Neural cell (in vitro differentiated cells): ENCODE measurements around the gene NINJ1. TPM values are rescaled to one million over a fixed set of nuclear protein-coding genes. Genes with fewer than 3 reads are reported as not detected.

Source experiments
- H2AFZ ChIP-seq: fragments of 200-600, 300-800 bp; sonication (generic), shearing (Covaris generic); 2 replicates; pipeline ENCODE4 v1.6.0; 2014; ENCODE audit warnings: low read depth, mild to moderate bottlenecking, antibody characterized with exemption, low read length, moderate library complexity
- H3F3A ChIP-seq: fragments of 200-600 bp; shearing (Covaris generic); 2 replicates; pipeline ENCODE4 v1.6.1; 2016; ENCODE audit warnings: mild to moderate bottlenecking, moderate library complexity, mixed read lengths, antibody characterized with exemption, low read length; ENCODE audit not compliant: insufficient read depth, poor library complexity, severe bottlenecking
- H3K27ac ChIP-seq: fragments of 200-600, 300-800 bp; sonication (generic), shearing (Covaris generic); 2 replicates; pipeline ENCODE4 v1.5.1; 2014; ENCODE audit warnings: mild to moderate bottlenecking, low read length, moderate library complexity
- H3K27me3 ChIP-seq: fragments of 300-800, 200-600 bp; sonication (generic), shearing (Covaris generic); 2 replicates; pipeline ENCODE4 v1.6.0; 2014; ENCODE audit warnings: mild to moderate bottlenecking, low read depth, low read length, moderate library complexity; ENCODE audit not compliant: insufficient read depth
- H3K36me3 ChIP-seq: fragments of 300-800, 200-600 bp; sonication (generic), shearing (Covaris generic); 2 replicates; pipeline ENCODE4 v1.5.1; 2014; ENCODE audit warnings: mild to moderate bottlenecking, antibody characterized with exemption, low read length, moderate library complexity; ENCODE audit not compliant: insufficient read depth
- H3K4me2 ChIP-seq: fragments of 300-800, 200-600 bp; sonication (generic), shearing (Covaris generic); 2 replicates; pipeline ENCODE4 v1.6.0; 2014; ENCODE audit warnings: mild to moderate bottlenecking, low read length
- H3K4me3 ChIP-seq: fragments of 300-800, 200-600 bp; sonication (generic), shearing (Covaris generic); 2 replicates; pipeline ENCODE4 v1.5.1; 2014; ENCODE audit warnings: mild to moderate bottlenecking, low read length, moderate library complexity
- H3K79me2 ChIP-seq: fragments of 200-600 bp; shearing (Covaris generic); replicated peaks from 2 replicates; pipeline ENCODE4 v1.6.0; 2014; ENCODE audit warnings: mild to moderate bottlenecking, low read length, moderate library complexity; ENCODE audit not compliant: insufficient read depth
- H3K9ac ChIP-seq: fragments of 300-800, 200-600 bp; sonication (generic), shearing (Covaris generic); 2 replicates; pipeline ENCODE4 v1.6.1; 2016; ENCODE audit warnings: mild to moderate bottlenecking, low read length, mixed read lengths
- H3K9me2 ChIP-seq: fragments of 200-600 bp; shearing (Covaris generic); 2 replicates; pipeline ENCODE4 v1.6.1; 2016; ENCODE audit warnings: mild to moderate bottlenecking, low read length, mixed read lengths; ENCODE audit not compliant: insufficient read depth
- H3K9me3 ChIP-seq: fragments of 200-600, 300-800 bp; sonication (generic), shearing (Covaris generic); 2 replicates; pipeline ENCODE4 v1.6.1; 2016; ENCODE audit warnings: mild to moderate bottlenecking, mixed run types, low read length, moderate library complexity, mixed read lengths
- H4K20me1 ChIP-seq: fragments of 200-600 bp; shearing (Covaris generic); 2 replicates; pipeline ENCODE4 v1.6.1; 2016; ENCODE audit warnings: mild to moderate bottlenecking, mixed run types; ENCODE audit not compliant: insufficient read depth
- EP300 ChIP-seq: fragments of 450-650 bp; conservative IDR thresholded peaks from 2 replicates; pipeline ENCODE4 v1.6.1; 2014; ENCODE audit warnings: antibody characterized with exemption, mild to moderate bottlenecking, moderate library complexity; ENCODE audit not compliant: poor library complexity, severe bottlenecking
- EZH2 ChIP-seq: fragments of 200-600, 300-800 bp; shearing (Covaris generic), sonication (generic); IDR thresholded peaks from 2 replicates; pipeline ENCODE4 v1.6.1; 2014; ENCODE audit warnings: antibody characterized with exemption, low read length, borderline replicate concordance, mild to moderate bottlenecking; ENCODE audit not compliant: insufficient read depth, poor library complexity, severe bottlenecking
- MXI1 ChIP-seq: fragments of 450-650 bp; conservative IDR thresholded peaks from 2 replicates; pipeline ENCODE4 v1.6.1; 2014; ENCODE audit warnings: antibody characterized with exemption, mild to moderate bottlenecking; ENCODE audit not compliant: poor library complexity, severe bottlenecking
- POLR2AphosphoS5 ChIP-seq: IDR thresholded peaks from 2 replicates; pipeline ENCODE4 v1.6.1; 2012
- RAD21 ChIP-seq: fragments of 450-650 bp; conservative IDR thresholded peaks from 2 replicates; pipeline ENCODE4 v1.6.1; 2014; ENCODE audit warnings: antibody characterized with exemption, mild to moderate bottlenecking, moderate library complexity
- SMC3 ChIP-seq: fragments of 450-650 bp; conservative IDR thresholded peaks from 2 replicates; pipeline ENCODE4 v1.6.1; 2014; ENCODE audit warnings: antibody characterized with exemption, mild to moderate bottlenecking, moderate library complexity; ENCODE audit not compliant: poor library complexity
- TAF1 ChIP-seq: IDR thresholded peaks from 2 replicates; pipeline ENCODE4 v1.6.1; 2012; ENCODE audit warnings: low read depth
- polyA plus RNA-seq: library from polyadenylated mRNA; depleted of rRNA; stranded (reverse); fragments of >200 nt; gene quantifications from 2 replicates; pipeline ENCODE4 v1.2.3, GENCODE V29; 2014
- TF ChIP-seq, protein P1 (sequence below): fragments of 450-650 bp; IDR thresholded peaks from 2 replicates; pipeline ENCODE4 v1.5.1; 2014; ENCODE audit warnings: antibody characterized with exemption, mild to moderate bottlenecking, moderate library complexity; ENCODE audit not compliant: poor library complexity, severe bottlenecking
- TF ChIP-seq, protein P2 (sequence below): IDR thresholded peaks from 2 replicates; pipeline ENCODE4 v1.6.1; 2012; ENCODE audit warnings: borderline replicate concordance

Gene NINJ1
- polyA plus RNA-seq, 1 donor from 2014 or later: 2.7 TPM

DNA sequence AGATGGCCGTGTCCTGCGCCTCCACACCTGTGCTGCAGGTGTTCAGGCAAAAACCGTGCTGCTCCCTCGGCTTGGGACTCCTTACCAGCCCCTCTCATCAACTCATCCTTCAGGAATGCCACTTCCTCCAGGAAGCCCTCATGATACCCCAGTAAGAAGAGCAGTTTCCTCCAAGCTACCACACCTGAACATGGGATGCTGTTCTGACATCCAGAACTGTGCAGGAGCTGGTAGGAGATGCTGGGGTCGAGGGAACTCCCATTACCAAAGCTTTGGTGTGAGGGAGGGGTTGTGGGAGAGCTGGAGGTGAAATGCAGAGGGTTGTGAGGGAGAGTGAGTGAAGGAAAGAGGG is 19.1 kb downstream of the NINJ1 start (continued):
- TF ChIP-seq, protein P1, sequence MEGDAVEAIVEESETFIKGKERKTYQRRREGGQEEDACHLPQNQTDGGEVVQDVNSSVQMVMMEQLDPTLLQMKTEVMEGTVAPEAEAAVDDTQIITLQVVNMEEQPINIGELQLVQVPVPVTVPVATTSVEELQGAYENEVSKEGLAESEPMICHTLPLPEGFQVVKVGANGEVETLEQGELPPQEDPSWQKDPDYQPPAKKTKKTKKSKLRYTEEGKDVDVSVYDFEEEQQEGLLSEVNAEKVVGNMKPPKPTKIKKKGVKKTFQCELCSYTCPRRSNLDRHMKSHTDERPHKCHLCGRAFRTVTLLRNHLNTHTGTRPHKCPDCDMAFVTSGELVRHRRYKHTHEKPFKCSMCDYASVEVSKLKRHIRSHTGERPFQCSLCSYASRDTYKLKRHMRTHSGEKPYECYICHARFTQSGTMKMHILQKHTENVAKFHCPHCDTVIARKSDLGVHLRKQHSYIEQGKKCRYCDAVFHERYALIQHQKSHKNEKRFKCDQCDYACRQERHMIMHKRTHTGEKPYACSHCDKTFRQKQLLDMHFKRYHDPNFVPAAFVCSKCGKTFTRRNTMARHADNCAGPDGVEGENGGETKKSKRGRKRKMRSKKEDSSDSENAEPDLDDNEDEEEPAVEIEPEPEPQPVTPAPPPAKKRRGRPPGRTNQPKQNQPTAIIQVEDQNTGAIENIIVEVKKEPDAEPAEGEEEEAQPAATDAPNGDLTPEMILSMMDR: no peak

GRCh38 chr9:93114169-93114983 is 19.7 kb downstream of the NINJ1 start:
- no peaks in the 10 kb centered on the region for H3K9me2 ChIP-seq
- H2AFZ ChIP-seq: no peak overlapping the region
- H4K20me1 ChIP-seq: no peaks in the 10 kb centered on the region
- TF ChIP-seq EP300 (no peak), SMC3 (no peak), MXI1 (no peak), RAD21 (no peak), EZH2 (no peak), POLR2AphosphoS5 (no peak), TAF1 (no peak)
- TF ChIP-seq, protein P2, sequence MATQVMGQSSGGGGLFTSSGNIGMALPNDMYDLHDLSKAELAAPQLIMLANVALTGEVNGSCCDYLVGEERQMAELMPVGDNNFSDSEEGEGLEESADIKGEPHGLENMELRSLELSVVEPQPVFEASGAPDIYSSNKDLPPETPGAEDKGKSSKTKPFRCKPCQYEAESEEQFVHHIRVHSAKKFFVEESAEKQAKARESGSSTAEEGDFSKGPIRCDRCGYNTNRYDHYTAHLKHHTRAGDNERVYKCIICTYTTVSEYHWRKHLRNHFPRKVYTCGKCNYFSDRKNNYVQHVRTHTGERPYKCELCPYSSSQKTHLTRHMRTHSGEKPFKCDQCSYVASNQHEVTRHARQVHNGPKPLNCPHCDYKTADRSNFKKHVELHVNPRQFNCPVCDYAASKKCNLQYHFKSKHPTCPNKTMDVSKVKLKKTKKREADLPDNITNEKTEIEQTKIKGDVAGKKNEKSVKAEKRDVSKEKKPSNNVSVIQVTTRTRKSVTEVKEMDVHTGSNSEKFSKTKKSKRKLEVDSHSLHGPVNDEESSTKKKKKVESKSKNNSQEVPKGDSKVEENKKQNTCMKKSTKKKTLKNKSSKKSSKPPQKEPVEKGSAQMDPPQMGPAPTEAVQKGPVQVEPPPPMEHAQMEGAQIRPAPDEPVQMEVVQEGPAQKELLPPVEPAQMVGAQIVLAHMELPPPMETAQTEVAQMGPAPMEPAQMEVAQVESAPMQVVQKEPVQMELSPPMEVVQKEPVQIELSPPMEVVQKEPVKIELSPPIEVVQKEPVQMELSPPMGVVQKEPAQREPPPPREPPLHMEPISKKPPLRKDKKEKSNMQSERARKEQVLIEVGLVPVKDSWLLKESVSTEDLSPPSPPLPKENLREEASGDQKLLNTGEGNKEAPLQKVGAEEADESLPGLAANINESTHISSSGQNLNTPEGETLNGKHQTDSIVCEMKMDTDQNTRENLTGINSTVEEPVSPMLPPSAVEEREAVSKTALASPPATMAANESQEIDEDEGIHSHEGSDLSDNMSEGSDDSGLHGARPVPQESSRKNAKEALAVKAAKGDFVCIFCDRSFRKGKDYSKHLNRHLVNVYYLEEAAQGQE: no peak
- TF ChIP-seq, protein P1: no peak
- no peaks in the 10 kb centered on the region for H3F3A ChIP-seq
- H3K27ac ChIP-seq: no peak overlapping the region
- no peaks in the 10 kb centered on the region for H3K27me3 ChIP-seq
- H3K4me2 ChIP-seq: no peak overlapping the region
- no peaks in the 10 kb centered on the region for H3K36me3 ChIP-seq
- H3K4me3 ChIP-seq: no peak overlapping the region
- H3K79me2 ChIP-seq: no peaks in the 10 kb centered on the region
- no peak overlapping the region for H3K9ac ChIP-seq
- no peaks in the 10 kb centered on the region for H3K9me3 ChIP-seq
